HepG2 (cell line): ENCODE data around the gene DLEC1. TPM values are rescaled to one million over a fixed set of nuclear protein-coding genes. Genes with fewer than 3 reads are reported as not detected.

Experiments
- BHLHE40 ChIP-seq: IDR thresholded peaks from 2 replicates; pipeline ENCODE4 v1.6.1; 2011; ENCODE audit warnings: low read length, improper control_type of control experiment
- DR1 ChIP-seq: sonication (generic); formaldehyde crosslinking; IDR thresholded peaks from 2 replicates; pipeline ENCODE4 v1.8.0; 2021; ENCODE audit warnings: mild to moderate bottlenecking, missing genetic modification reagents, inconsistent platforms
- ELF3 ChIP-seq: IDR thresholded peaks from 2 replicates; pipeline ENCODE4 v1.6.1; 2016; ENCODE audit warnings: missing genetic modification reagents, missing compliant biosample characterization
- GLMP ChIP-seq: sonication (generic); formaldehyde crosslinking; IDR thresholded peaks from 2 replicates; pipeline ENCODE4 v1.9.0; 2021; ENCODE audit warnings: missing genetic modification reagents, mild to moderate bottlenecking, borderline replicate concordance
- GZF1 ChIP-seq: sonication (generic); formaldehyde crosslinking; IDR thresholded peaks from 2 replicates; pipeline ENCODE4 v1.5.1; 2020; ENCODE audit warnings: mild to moderate bottlenecking, missing genetic modification reagents
- KDM1A ChIP-seq: IDR thresholded peaks from 2 replicates; pipeline ENCODE4 v1.6.1; 2016; ENCODE audit warnings: missing compliant biosample characterization
- NR2F1 ChIP-seq, 2 experiments: fragments of 450-650 bp in 1 of 2; formaldehyde crosslinking in 1 of 2; IDR thresholded peaks; 2 replicates each; pipeline versions ENCODE4 v1.5.0 to v1.6.1; 2016 to 2020; ENCODE audit warnings: mild to moderate bottlenecking in 1 of 2, missing compliant biosample characterization in 1 of 2, missing genetic modification reagents in 1 of 2, moderate library complexity in 1 of 2
- NR2F2 ChIP-seq: IDR thresholded peaks from 2 replicates; pipeline ENCODE4 v1.6.1; 2012; ENCODE audit warnings: low read depth, inconsistent platforms, borderline replicate concordance
- RARA ChIP-seq: IDR thresholded peaks from 2 replicates; pipeline ENCODE4 v1.6.1; 2016; ENCODE audit warnings: missing genetic modification reagents, missing compliant biosample characterization
- TMF1 ChIP-seq: sonication (generic); formaldehyde crosslinking; IDR thresholded peaks from 2 replicates; pipeline ENCODE4 v1.8.1; 2022; ENCODE audit warnings: low read depth, missing genetic modification reagents
- ZMAT3 ChIP-seq: sonication (generic); formaldehyde crosslinking; conservative IDR thresholded peaks from 2 replicates; pipeline ENCODE4 v1.7.0; 2021; ENCODE audit warnings: missing genetic modification reagents
- ZNF121 ChIP-seq: sonication (generic); formaldehyde crosslinking; IDR thresholded peaks from 2 replicates; pipeline ENCODE4 v1.5.0; 2020; ENCODE audit warnings: mild to moderate bottlenecking, missing genetic modification reagents
- ZNF296 ChIP-seq: sonication (generic); formaldehyde crosslinking; conservative IDR thresholded peaks from 2 replicates; pipeline ENCODE4 v1.5.0; 2020; ENCODE audit warnings: mild to moderate bottlenecking, missing genetic modification reagents
- ZNF451 ChIP-seq: sonication (generic); formaldehyde crosslinking; IDR thresholded peaks from 2 replicates; pipeline ENCODE4 v1.5.0; 2020; ENCODE audit warnings: mild to moderate bottlenecking, missing genetic modification reagents
- ZNF501 ChIP-seq: sonication (generic); formaldehyde crosslinking; IDR thresholded peaks from 2 replicates; pipeline ENCODE4 v1.5.1; 2020; ENCODE audit warnings: mild to moderate bottlenecking, moderate library complexity, missing genetic modification reagents
- ZNF512B ChIP-seq: sonication (generic); formaldehyde crosslinking; IDR thresholded peaks from 2 replicates; pipeline ENCODE4 v1.5.1; 2020; ENCODE audit warnings: missing genetic modification reagents, mild to moderate bottlenecking, borderline replicate concordance
- ZNF780A ChIP-seq: sonication (generic); formaldehyde crosslinking; IDR thresholded peaks from 2 replicates; pipeline ENCODE4 v1.8.0; 2022; ENCODE audit warnings: mild to moderate bottlenecking, missing genetic modification reagents, moderate library complexity
- ZNF790 ChIP-seq: sonication (generic); formaldehyde crosslinking; IDR thresholded peaks from 2 replicates; pipeline ENCODE4 v1.8.0; 2022; ENCODE audit warnings: missing genetic modification reagents, mild to moderate bottlenecking, borderline replicate concordance
- ZSCAN29 ChIP-seq: sonication (generic); formaldehyde crosslinking; conservative IDR thresholded peaks from 2 replicates; pipeline ENCODE4 v1.4.0; 2020; ENCODE audit warnings: mild to moderate bottlenecking, missing genetic modification reagents
- polyA plus RNA-seq, 8 experiments: library from polyadenylated mRNA; depleted of rRNA in 3 of 8; stranded (reverse) in 7 of 8; unstranded in 1 of 8; fragments of >200 nt; fragmentation: Illumina TruSeq in 4 of 8; extraction: Trizol in 4 of 8; gene quantifications; 2 replicates each; pipeline versions ENCODE4 v1.2.1 to v1.2.3, GENCODE V29; 2011 to 2016; ENCODE audit warnings: low read depth in 4 of 8, missing spikeins in 1 of 8, mixed read lengths in 1 of 8; ENCODE audit not compliant: insufficient read depth in 1 of 8
- total RNA-seq, 5 experiments: library from RNA; depleted of rRNA; stranded (reverse); fragments of >200 nt; fragmentation: Illumina TruSeq; extraction: Trizol; gene quantifications; 2 replicates each; pipeline ENCODE4 v1.2.3, GENCODE V29; 2016; ENCODE audit warnings: low read depth in 1 of 5
- TF ChIP-seq, protein P1 (sequence below): sonication (generic); formaldehyde crosslinking; IDR thresholded peaks from 2 replicates; pipeline ENCODE4 v1.5.1; 2020; ENCODE audit warnings: mild to moderate bottlenecking, moderate library complexity, missing genetic modification reagents
- TF ChIP-seq, protein P2 (sequence below): sonication (generic); formaldehyde crosslinking; IDR thresholded peaks from 2 replicates; pipeline ENCODE4 v1.4.0; 2020; ENCODE audit warnings: mild to moderate bottlenecking, missing genetic modification reagents
- TF ChIP-seq, protein P3 (sequence below): IDR thresholded peaks from 2 replicates; pipeline ENCODE4 v1.6.1; 2016; ENCODE audit warnings: missing compliant biosample characterization, missing genetic modification reagents, borderline replicate concordance

Gene DLEC1
- total and polyA plus RNA-seq, 2 of the 13 experiments (the other 11 are each of a cell fraction or from before 2014, with no cell fraction given), result 0.09 TPM; not detected in 1

GRCh38 chr3:37995652-37996641 lies 43.1 kb upstream of the DLEC1 start (continued):
- no peak for TF ChIP-seq GZF1 (CRISPR knock-in tag)
- 0 out of 2 replicates have a peak, but pooled peaks have one; percentile 8 for TF ChIP-seq ZMAT3
- TF ChIP-seq NR2F2, result peak; percentile 62
- no peak for TF ChIP-seq ZSCAN29 (CRISPR knock-in tag)
- TF ChIP-seq DR1 (CRISPR knock-in tag), result no peak
- TF ChIP-seq BHLHE40, result peak; percentile 86
- TF ChIP-seq NR2F1 (CRISPR knock-in tag; IDR thresholded peaks at IDR 0.05), result peak in 1 of 2 experiments; percentile 81; a peak in 2 of 4 replicates
- TF ChIP-seq ELF3 (CRISPR knock-in tag), result peak; percentile 29; the same call in 1 of the 2 replicates
- no peak for TF ChIP-seq ZNF296
- TF ChIP-seq ZNF780A, result no peak
- no peak for TF ChIP-seq ZNF451 (CRISPR knock-in tag)
- no peak for TF ChIP-seq ZNF790 (CRISPR knock-in tag)
- TF ChIP-seq, protein P1, sequence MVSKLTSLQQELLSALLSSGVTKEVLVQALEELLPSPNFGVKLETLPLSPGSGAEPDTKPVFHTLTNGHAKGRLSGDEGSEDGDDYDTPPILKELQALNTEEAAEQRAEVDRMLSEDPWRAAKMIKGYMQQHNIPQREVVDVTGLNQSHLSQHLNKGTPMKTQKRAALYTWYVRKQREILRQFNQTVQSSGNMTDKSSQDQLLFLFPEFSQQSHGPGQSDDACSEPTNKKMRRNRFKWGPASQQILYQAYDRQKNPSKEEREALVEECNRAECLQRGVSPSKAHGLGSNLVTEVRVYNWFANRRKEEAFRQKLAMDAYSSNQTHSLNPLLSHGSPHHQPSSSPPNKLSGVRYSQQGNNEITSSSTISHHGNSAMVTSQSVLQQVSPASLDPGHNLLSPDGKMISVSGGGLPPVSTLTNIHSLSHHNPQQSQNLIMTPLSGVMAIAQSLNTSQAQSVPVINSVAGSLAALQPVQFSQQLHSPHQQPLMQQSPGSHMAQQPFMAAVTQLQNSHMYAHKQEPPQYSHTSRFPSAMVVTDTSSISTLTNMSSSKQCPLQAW, result no peak
- peak; percentile 59; the same call in 1 of the 2 replicates for TF ChIP-seq RARA (CRISPR knock-in tag)
- TF ChIP-seq, protein P2, sequence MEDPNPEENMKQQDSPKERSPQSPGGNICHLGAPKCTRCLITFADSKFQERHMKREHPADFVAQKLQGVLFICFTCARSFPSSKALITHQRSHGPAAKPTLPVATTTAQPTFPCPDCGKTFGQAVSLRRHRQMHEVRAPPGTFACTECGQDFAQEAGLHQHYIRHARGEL (CRISPR knock-in tag), result no peak
- TF ChIP-seq GLMP, result no peak
- TF ChIP-seq ZNF121 (CRISPR knock-in tag), result no peak
- TF ChIP-seq KDM1A, result 0 out of 2 replicates have a peak, but pooled peaks have one; percentile 23
- TF ChIP-seq TMF1 (CRISPR knock-in tag), result no peak
- TF ChIP-seq, protein P3, sequence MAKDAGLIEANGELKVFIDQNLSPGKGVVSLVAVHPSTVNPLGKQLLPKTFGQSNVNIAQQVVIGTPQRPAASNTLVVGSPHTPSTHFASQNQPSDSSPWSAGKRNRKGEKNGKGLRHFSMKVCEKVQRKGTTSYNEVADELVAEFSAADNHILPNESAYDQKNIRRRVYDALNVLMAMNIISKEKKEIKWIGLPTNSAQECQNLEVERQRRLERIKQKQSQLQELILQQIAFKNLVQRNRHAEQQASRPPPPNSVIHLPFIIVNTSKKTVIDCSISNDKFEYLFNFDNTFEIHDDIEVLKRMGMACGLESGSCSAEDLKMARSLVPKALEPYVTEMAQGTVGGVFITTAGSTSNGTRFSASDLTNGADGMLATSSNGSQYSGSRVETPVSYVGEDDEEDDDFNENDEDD (CRISPR knock-in tag), result peak; percentile 79; the same call in 1 of the 2 replicates
- no peak for TF ChIP-seq ZNF512B (CRISPR knock-in tag)
- TF ChIP-seq ZNF501 (CRISPR knock-in tag), result no peak
